OCI-LY1 (cell line): ENCODE measurements around the gene CD300C.

Experiments
- H2AFZ ChIP-seq: fragments of 200-600 bp; sonication (generic), shearing (Covaris generic); 2 replicates; pipeline ENCODE4 v1.6.0; 2014; ENCODE audit warnings: antibody characterized with exemption, mild to moderate bottlenecking, low read length
- H3F3A ChIP-seq: fragments of 200-600 bp; sonication (generic), shearing (Covaris generic); 2 replicates; pipeline ENCODE4 v1.6.0; 2014; ENCODE audit warnings: mild to moderate bottlenecking, antibody characterized with exemption, low read length, moderate library complexity; ENCODE audit not compliant: insufficient read depth
- H3K27ac ChIP-seq: fragments of 200-600 bp; sonication (generic); 2 replicates; pipeline ENCODE4 v1.5.1; 2014; ENCODE audit warnings: low read length, mixed run types, mild to moderate bottlenecking, low read depth; ENCODE audit not compliant: poor library complexity, severe bottlenecking
- H3K27me3 ChIP-seq: fragments of 200-600 bp; sonication (generic); 2 replicates; pipeline ENCODE4 v1.6.0; 2014; ENCODE audit warnings: antibody characterized with exemption, mild to moderate bottlenecking, low read length, moderate library complexity; ENCODE audit not compliant: insufficient read depth
- H3K36me3 ChIP-seq: fragments of 200-600 bp; sonication (generic); 2 replicates; pipeline ENCODE4 v1.6.1; 2014; ENCODE audit warnings: mild to moderate bottlenecking, antibody characterized with exemption, low read length, moderate library complexity, mixed read lengths; ENCODE audit not compliant: insufficient read depth
- H3K4me1 ChIP-seq: fragments of 200-600 bp; sonication (generic); 2 replicates; pipeline ENCODE4 v1.5.1; 2014; ENCODE audit warnings: mild to moderate bottlenecking, low read length, moderate library complexity; ENCODE audit not compliant: insufficient read depth, severe bottlenecking
- H3K4me2 ChIP-seq: fragments of 200-600 bp; sonication (generic), shearing (Covaris generic); 2 replicates; pipeline ENCODE4 v1.6.1; 2014; ENCODE audit warnings: low read length
- H3K4me3 ChIP-seq: fragments of 200-600 bp; sonication (generic); 2 replicates; pipeline ENCODE4 v1.5.1; 2014; ENCODE audit warnings: low read length, low read depth, mild to moderate bottlenecking, mixed read lengths; ENCODE audit not compliant: poor library complexity, severe bottlenecking
- H3K79me2 ChIP-seq: fragments of 200-600 bp; shearing (Covaris generic); 2 replicates; pipeline ENCODE4 v1.6.1; 2016; ENCODE audit warnings: mixed run types, low read length, mixed read lengths; ENCODE audit not compliant: insufficient read depth
- H3K9ac ChIP-seq: fragments of 200-600 bp; sonication (generic), shearing (Covaris generic); 2 replicates; pipeline ENCODE4 v1.6.1; 2014; ENCODE audit warnings: mild to moderate bottlenecking, low read length, mixed read lengths
- H3K9me2 ChIP-seq: fragments of 200-600 bp; sonication (generic), shearing (Covaris generic); 2 replicates; pipeline ENCODE4 v1.6.1; 2014; ENCODE audit warnings: low read depth, mild to moderate bottlenecking, low read length, mixed read lengths
- H3K9me3 ChIP-seq: fragments of 200-600 bp; shearing (Covaris generic); 2 replicates; pipeline ENCODE4 v1.6.1; 2014; ENCODE audit warnings: low read length, mixed read lengths
- H4K20me1 ChIP-seq: fragments of 200-600 bp; sonication (generic), shearing (Covaris generic); 2 replicates; pipeline ENCODE4 v1.6.0; 2016; ENCODE audit warnings: mild to moderate bottlenecking, low read length; ENCODE audit not compliant: insufficient read depth
- CTCF ChIP-seq: fragments of 200-600 bp; sonication (generic), shearing (Covaris generic); IDR thresholded peaks from 2 replicates; pipeline ENCODE4 v1.5.1; 2017; ENCODE audit warnings: mild to moderate bottlenecking, antibody characterized with exemption, low read length, moderate library complexity, mixed read lengths
- EZH2 ChIP-seq: fragments of 200-600 bp; sonication (generic), shearing (Covaris generic); IDR thresholded peaks from 2 replicates; pipeline ENCODE4 v1.8.0; 2017; ENCODE audit warnings: borderline replicate concordance, mixed run types, mild to moderate bottlenecking, antibody characterized with exemption, low read length, moderate library complexity, mixed read lengths

The CD300C gene

GRCh38 chr17:74546586-74546985 is 671 bp upstream of the CD300C start:
- no peaks in the 10 kb centered on the region for H3K9me3 ChIP-seq
- no peak overlapping the region for H3K4me2 ChIP-seq
- no peaks in the 10 kb centered on the region for H3K36me3 ChIP-seq
- no peak overlapping the region for H2AFZ ChIP-seq
- H3K79me2 ChIP-seq: no peaks in the 10 kb centered on the region
- H3K4me3 ChIP-seq: no peak overlapping the region
- TF ChIP-seq CTCF (no peak), EZH2 (no peak)
- no peaks in the 10 kb centered on the region for H3F3A ChIP-seq
- 0 out of 2 replicates have a peak, but pooled peaks cover 1% of the 10 kb centered on the region for H3K27me3 ChIP-seq
- H3K4me1 ChIP-seq: no peaks in the 10 kb centered on the region
- no peak overlapping the region for H3K27ac ChIP-seq
- H3K9ac ChIP-seq: no peak overlapping the region
- no peaks in the 10 kb centered on the region for H4K20me1 ChIP-seq
- no peaks in the 10 kb centered on the region for H3K9me2 ChIP-seq

DNA sequence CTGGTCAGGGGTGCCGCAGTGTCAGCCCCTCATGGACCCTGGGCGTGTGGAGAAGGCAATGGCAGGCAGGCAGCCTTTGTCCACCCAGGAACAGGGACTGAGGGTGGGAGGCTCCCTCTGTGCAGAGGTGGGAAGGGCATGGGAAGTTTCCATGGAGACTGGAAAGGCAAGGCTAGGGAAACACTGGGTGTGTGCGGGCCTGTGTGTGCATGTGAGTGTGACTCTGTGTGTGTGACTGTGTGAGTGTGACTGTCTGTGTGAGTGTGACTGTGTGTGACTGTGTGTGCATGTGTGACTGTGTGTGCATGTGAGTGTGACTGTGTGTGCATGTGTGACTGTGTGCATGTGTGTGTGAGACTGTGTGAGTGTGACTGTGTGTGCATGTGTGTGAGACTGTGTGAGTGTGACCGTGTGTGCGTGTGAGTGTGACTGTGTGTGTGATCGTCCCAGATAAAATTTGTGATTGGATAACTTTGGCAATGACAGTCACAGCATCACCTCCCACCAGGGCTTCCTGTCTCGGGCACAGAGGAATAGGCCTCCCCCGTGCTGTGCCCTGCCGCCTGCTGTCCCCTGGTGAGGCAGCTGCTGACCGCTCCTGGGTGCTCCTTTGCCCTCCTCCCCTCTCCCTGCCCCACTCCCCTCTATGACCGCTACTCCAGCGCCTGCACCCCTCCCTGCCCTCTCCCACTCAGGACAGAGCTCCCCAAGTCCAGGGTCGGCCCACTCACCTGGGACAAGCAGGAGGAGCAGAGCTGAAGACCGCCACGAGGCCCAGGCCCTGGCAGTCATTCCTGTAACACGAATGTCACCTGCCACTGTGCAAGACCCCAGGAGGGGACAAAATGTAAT is 698 bp downstream of the CD300C start:
- no peak overlapping the region for H3K4me2 ChIP-seq

GRCh38 chr17:74543891-74544760 is 1.8 kb downstream of the CD300C start:
- H3K27me3 ChIP-seq: no peaks in the 10 kb centered on the region
- no peak overlapping the region for H3K4me3 ChIP-seq
- H3F3A ChIP-seq: no peaks in the 10 kb centered on the region
- H3K4me2 ChIP-seq: no peak overlapping the region
- TF ChIP-seq CTCF (no peak), EZH2 (no peak)
- no peaks in the 10 kb centered on the region for H3K9me2 ChIP-seq
- no peak overlapping the region for H2AFZ ChIP-seq
- H3K79me2 ChIP-seq: no peaks in the 10 kb centered on the region
- H3K4me1 ChIP-seq: no peaks in the 10 kb centered on the region
- no peaks in the 10 kb centered on the region for H4K20me1 ChIP-seq
- no peak overlapping the region for H3K9ac ChIP-seq
- H3K9me3 ChIP-seq: no peaks in the 10 kb centered on the region
- no peak overlapping the region for H3K27ac ChIP-seq
- H3K36me3 ChIP-seq: no peaks in the 10 kb centered on the region

More for the DNA sequence above, 698 bp downstream of the CD300C start:
- Histone ChIP-seq H3K9me2 (no peaks in the 10 kb centered on the region), H3K79me2 (no peaks in the 10 kb centered on the region), H3K4me3 (no peak overlapping the region), H4K20me1 (no peaks in the 10 kb centered on the region), H3F3A (no peaks in the 10 kb centered on the region), H3K36me3 (no peaks in the 10 kb centered on the region), H3K27ac (no peak overlapping the region), H3K27me3 (no peaks in the 10 kb centered on the region), H2AFZ (no peak overlapping the region), H3K9ac (no peak overlapping the region), H3K4me1 (no peaks in the 10 kb centered on the region), H3K9me3 (no peaks in the 10 kb centered on the region)
- no peak for TF ChIP-seq CTCF
- TF ChIP-seq EZH2: no peak
